GM12892 (cell line): ENCODE measurements around the gene GSTA5. TPM values are rescaled to one million over a fixed set of nuclear protein-coding genes. Genes with fewer than 3 reads are reported as not detected.
"Not testable (repeated sequence)": the region's sequence is repeated elsewhere in the genome, so short reads cannot be mapped to it uniquely, and the experiment has no call there.

Source experiments
- DNase-seq: peaks from one replicate; pipeline ENCODE4 v3.0.0; 2011; ENCODE audit not compliant: insufficient read length
- FAIRE-seq: peaks from 2 replicates; lab custom pipeline; 2011; peaks lifted over from hg19 to GRCh38; lab: Jason Lieb, UNC
- POLR2A ChIP-seq: IDR thresholded peaks from 2 replicates; pipeline ENCODE4 v1.6.1; 2011; ENCODE audit warnings: low read depth, low read length, control low read depth
- POLR2AphosphoS5 ChIP-seq: IDR thresholded peaks from 2 replicates; pipeline ENCODE4 v1.6.1; 2011; ENCODE audit warnings: low read depth, low read length, control low read depth
- TAF1 ChIP-seq: IDR thresholded peaks from 2 replicates; pipeline ENCODE4 v1.6.1; 2011; ENCODE audit warnings: low read depth, mild to moderate bottlenecking, control low read depth, low read length, borderline replicate concordance
- polyA plus RNA-seq: library from polyadenylated mRNA; unstranded; fragments of >200 nt; gene quantifications from one replicate; pipeline ENCODE4 v1.2.1, GENCODE V29; 2012; ENCODE audit warnings: missing spikeins, inconsistent platforms; ENCODE audit not compliant: missing spikeins

The GSTA5 gene
- not detected for polyA plus RNA-seq

- TF ChIP-seq TAF1 (no peak), POLR2AphosphoS5 (no peak), POLR2A (no peak)
- DNase-seq (no peak), FAIRE-seq (no peak)
Measured at GRCh38 chr6:52840763-52841585, at the start of gene GSTA5. TSS of gene GSTA5 (minus strand) at chr6:52840813.

GRCh38 chr6:52890018-52890417 is 49.4 kb upstream of the GSTA5 start:
- FAIRE-seq (no peak), DNase-seq (no peak)
- TF ChIP-seq POLR2A = no peak
- no peak for TF ChIP-seq POLR2AphosphoS5
- no peak for TF ChIP-seq TAF1

GRCh38 chr6:52887910-52888524 is 47.4 kb upstream of the GSTA5 start:
- DNase-seq (no peak), FAIRE-seq (no peak)
- TF ChIP-seq POLR2AphosphoS5 (no peak), POLR2A (no peak), TAF1 (no peak)

GRCh38 chr6:52881996-52882841 is 41.6 kb upstream of the GSTA5 start:
- FAIRE-seq (peak; percentile 93), DNase-seq (peak; percentile 38)
- TF ChIP-seq POLR2A = no peak
- TF ChIP-seq POLR2AphosphoS5 = no peak
- no peak for TF ChIP-seq TAF1

- no peak for TF ChIP-seq TAF1
- TF ChIP-seq POLR2AphosphoS5 = no peak
- TF ChIP-seq POLR2A = no peak
- no peak for FAIRE-seq
- DNase-seq = no peak
Measured at GRCh38 chr6:52881662-52881995, 41.0 kb upstream of the GSTA5 start.

GRCh38 chr6:52877786-52878185 is 37.2 kb upstream of the GSTA5 start:
- TF ChIP-seq POLR2AphosphoS5 (no peak), POLR2A (no peak), TAF1 (no peak)
- DNase-seq = no peak
- no peak for FAIRE-seq

GRCh38 chr6:52877168-52877567 is 36.6 kb upstream of the GSTA5 start:
- DNase-seq (no peak), FAIRE-seq (no peak)
- TF ChIP-seq POLR2AphosphoS5 (no peak), POLR2A (no peak), TAF1 (no peak)

GRCh38 chr6:52876056-52876787 is 35.6 kb upstream of the GSTA5 start:
- TF ChIP-seq POLR2AphosphoS5 (no peak), POLR2A (no peak), TAF1 (no peak)
- no peak for DNase-seq
- FAIRE-seq = no peak

- DNase-seq (no peak), FAIRE-seq (no peak)
- TF ChIP-seq POLR2A = no peak
- TF ChIP-seq TAF1 = no peak
- no peak for TF ChIP-seq POLR2AphosphoS5
Measured at GRCh38 chr6:52872031-52872430, 31.4 kb upstream of the GSTA5 start.

- DNase-seq = no peak
- TF ChIP-seq POLR2A (no peak), TAF1 (no peak), POLR2AphosphoS5 (no peak)
Measured at GRCh38 chr6:52871621-52872020, 31.0 kb upstream of the GSTA5 start.

GRCh38 chr6:52870335-52871091 is 29.9 kb upstream of the GSTA5 start:
- FAIRE-seq, DNase-seq: not testable (repeated sequence)

More at GRCh38 chr6:52871621-52872020, 31.0 kb upstream of the GSTA5 start:
- FAIRE-seq = no peak

GRCh38 chr6:52868899-52869298 is 28.3 kb upstream of the GSTA5 start:
- not testable (repeated sequence) for FAIRE-seq, DNase-seq
